C4-2B (cell line): Measurements from ENCODE around the gene TUBA4A.

Experiments used
- CTCF ChIP-seq: fragments of 450-650 bp; conservative IDR thresholded peaks from 2 replicates; pipeline ENCODE4 v1.5.1; 2017; ENCODE audit warnings: mild to moderate bottlenecking
- ZFX ChIP-seq: fragments of 450-650 bp; IDR thresholded peaks from 2 replicates; pipeline ENCODE4 v1.6.1; 2017

DNA sequence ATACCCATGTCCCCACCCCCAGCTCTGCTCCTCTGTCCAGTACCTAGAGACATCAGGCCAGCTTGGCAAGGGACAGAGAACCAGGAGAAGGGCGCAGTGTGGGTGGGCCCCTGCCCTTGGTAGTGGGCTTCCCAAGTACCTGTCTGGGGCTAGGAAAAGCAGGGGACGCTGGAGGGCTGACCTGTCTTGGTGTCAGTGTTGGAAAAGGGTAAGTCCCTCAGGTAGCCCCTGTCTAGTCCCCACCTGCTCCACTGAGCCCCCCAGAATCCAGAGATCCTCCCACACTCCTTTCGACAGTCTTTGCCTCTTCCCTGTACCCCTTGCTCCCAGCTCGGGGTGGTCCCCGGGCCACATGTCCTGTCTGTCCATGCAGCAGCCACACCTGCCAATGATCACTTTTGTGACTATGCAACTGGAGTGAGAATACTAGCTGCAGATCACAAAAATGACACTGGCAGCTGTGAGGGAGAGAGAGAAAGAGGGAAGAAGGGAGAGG, 40.1 kb upstream of the TUBA4A start:
- TF ChIP-seq CTCF (no peak), ZFX (no peak)
